Occipital lobe (tissue), 2 donors: ENCODE measurements around the gene SMARCA2. TPM values are rescaled to one million over a fixed set of nuclear protein-coding genes. Genes with fewer than 3 reads are reported as not detected.
A peak's percentile ranks its signal among the peaks of the same experiment; 100 is the strongest.

ENCODE experiments used
- DNase-seq: peaks from one replicate; lab custom pipeline; 2025; lab: John Stamatoyannopoulos, UW
- total RNA-seq: library from RNA; depleted of rRNA; stranded (reverse); fragments of >200 nt; gene quantifications from one replicate; pipeline ENCODE4 v1.2.3, GENCODE V29; 2014

Gene SMARCA2
- total RNA-seq, 1 donor from 2014 or later = 157 TPM

GRCh38 chr9:2208991-2209390, 193.8 kb downstream of the SMARCA2 start:
- no peak for DNase-seq

DNA sequence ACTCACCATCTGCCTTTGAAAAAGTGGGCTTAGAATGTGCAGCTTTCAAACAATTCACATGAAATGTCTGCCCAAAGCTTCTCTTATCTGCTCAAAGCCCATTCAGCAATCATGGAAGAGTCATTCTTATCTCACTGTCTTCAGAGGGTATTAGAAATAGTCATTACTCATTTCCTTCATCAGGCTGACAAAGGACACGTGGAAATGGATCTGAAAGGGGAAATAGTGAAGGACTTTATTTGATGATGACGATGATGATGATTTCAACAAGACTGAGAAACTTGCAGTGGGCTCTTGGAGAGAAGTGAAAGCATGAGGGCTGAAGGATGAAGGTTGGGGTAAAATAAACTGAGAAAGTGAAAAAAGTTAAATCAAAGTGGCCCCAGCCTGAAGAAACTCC, 194.3 kb downstream of the SMARCA2 start:
- DNase-seq = no peak

DNA sequence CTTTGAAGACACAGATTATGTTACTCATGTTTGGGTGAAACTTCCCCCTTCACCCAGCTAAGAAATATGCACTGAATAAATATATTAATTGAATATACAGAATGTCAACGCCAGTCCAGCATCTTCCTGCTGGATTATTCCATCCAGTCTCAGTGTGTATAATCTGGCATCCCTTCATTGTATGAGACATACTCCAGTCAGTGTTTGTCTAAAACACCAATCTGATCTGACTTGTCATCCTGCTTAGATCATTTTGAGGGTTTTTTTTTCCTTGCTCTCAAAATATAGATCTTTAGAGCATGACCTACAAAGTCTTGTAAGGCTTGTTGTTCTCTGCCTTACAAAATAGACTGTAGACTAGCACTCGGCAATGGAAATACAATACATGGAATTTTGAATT, 195.1 kb downstream of the SMARCA2 start:
- DNase-seq = no peak

DNA sequence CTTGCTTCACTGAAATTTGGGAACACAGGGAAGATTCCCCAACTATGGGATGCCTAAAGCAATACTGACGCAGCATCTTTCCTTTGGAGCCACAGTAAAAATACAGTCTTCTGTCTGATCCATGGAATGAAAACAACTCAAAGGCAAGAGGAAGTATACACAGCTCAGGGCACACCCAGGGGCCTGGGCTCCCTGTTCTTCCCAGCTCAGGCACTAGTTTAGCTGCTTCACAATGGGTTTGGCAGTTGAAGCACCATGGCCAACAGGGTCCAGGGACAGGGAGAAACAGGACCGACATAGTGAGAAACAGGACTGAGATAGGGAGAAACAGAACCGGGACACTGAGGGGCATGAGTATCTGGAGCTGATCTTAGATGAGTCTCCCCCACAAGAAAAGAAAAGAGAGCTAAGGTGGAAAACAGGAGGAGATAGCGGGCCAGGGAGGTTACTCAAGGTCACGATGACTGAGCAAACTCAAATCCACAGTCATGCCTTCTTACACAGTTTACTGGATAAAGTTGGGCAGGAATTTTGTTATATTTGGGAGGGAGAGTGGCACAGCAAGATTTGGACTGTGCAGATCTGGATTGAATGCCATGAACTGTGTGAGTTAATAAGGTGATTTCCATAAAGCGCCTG, 198.8 kb downstream of the SMARCA2 start:
- no peak for DNase-seq

DNA sequence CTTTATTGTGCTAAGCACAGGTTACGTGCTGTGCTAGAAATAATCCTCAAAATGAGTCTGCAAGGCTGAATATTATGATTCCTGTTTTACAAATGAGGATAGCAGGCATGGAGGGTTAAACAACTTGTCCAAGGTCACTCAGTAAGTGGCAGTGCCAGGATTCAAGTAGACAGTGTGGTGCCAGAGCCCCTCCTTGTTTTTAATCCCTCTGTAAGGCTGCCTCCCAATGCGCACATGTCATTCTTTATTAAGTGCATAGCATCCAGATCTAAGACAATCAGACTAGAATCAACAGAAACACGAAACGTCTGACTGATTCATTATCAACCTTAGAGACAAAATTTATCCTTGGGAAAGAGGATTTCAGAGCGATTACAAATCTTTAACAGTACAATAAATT, 199.6 kb downstream of the SMARCA2 start:
- DNase-seq = no peak

GRCh38 chr9:2215921-2216441, 200.8 kb downstream of the SMARCA2 start:
- DNase-seq = no peak

DNA sequence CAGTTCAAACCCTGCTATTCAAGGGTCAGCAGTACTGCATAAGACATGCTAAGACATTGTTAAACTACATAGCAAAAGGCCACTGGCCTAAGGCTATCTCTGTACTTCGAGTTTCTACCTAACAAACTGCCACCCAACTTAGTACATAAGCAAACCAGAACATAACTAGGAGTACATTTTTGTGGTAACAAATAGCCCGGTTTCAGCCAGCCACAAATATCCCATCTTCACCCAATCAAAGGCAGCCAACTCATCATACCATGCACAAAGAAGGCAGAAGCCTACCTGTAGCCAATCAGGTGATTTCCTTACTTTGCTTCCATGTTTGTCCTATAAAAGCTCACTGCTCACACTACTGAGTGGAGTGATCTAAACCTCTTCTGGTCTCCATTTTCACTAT, 201.4 kb downstream of the SMARCA2 start:
- no peak for DNase-seq

DNA sequence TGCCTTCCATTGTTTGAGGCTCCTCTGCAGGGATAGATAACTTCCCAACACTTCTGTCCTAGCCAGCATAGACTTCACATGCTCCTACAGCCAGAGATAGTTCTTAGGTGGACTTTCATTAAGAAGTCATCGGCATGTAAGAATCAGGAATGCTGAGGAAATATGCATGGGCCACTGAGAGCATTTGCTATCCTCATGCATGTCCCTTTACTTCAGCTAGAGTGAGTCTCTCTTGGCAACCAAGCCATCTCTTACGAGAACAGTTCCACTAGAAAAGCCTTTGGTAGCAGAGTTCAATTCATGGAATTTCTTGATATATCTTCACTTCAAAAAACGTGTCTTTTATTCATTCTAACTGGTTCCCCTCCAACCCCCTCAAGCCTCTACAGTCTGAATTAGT, 202.4 kb downstream of the SMARCA2 start:
- DNase-seq = no peak

- no peak for DNase-seq
Measured at GRCh38 chr9:2220036-2220435, 204.9 kb downstream of the SMARCA2 start.

GRCh38 chr9:2227144-2227867, 212.2 kb downstream of the SMARCA2 start:
- DNase-seq = no peak

- no peak for DNase-seq
Measured at GRCh38 chr9:2228132-2228531, 213.0 kb downstream of the SMARCA2 start.

DNA sequence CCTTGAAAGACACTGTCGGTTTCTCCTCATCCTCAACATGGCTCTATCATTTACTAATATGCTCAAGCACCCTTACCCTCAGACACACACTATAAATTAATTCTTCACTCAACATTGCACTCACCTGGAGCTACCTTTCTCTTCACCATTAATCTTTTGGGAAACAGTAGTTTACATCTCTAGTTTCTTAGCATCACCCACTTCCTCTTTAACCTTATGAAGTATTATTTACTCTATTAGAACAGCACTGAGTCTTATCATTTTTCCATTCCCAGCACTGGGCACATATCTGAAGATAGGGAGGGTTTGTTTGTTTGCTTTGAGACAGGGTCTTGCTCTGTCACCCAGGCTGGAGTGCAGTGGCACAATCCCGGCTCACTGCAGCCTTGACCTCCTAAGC, 213.5 kb downstream of the SMARCA2 start:
- DNase-seq = no peak

DNA sequence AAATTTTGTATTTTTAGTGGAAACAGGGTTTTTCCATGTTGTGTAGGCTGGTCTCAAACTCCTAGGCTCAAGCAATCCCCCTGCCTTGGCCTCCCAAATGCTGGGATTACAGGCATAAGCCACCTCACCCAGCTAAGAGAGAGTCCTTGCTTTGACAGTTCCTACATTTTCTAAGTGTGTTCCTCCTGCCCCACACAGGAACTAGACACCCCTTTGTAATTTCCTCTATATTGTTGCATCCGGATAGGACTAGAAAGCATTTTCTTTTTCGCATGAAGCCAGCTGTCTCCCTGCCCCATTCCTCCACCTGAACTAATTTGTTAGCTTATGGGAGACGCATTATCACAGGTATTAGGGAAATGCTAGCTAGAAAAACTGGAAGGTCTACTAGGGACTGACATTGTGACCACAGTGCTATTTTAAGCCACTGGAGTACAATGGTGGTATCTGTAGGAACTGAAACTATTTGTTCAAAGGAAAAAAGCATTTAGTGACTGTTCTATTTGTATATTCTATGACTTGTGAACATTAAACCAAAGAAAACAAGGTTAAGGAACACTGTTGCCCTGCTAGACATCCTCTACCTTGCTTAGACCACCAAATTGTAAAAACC, 214.1 kb downstream of the SMARCA2 start:
- DNase-seq = no peak

DNA sequence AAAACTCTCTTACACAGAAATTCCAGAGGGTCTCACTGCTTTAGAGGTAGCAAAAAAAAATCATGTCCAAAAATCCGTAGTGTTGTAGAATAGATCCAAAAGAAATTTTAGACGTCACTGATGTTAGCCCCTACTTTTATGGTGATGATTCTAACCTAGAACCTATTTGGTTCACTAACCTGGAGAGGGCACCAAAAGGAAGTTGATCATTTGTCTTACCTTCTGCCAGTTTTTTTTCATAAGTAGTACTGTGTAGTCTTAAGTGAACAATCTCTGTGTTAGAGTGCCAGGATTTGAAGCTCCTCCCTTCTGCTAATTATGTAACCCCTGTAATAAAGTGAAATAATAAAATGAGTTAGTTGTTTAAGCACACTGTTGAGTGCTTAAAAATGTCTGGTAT, 215.2 kb downstream of the SMARCA2 start:
- no peak for DNase-seq

DNA sequence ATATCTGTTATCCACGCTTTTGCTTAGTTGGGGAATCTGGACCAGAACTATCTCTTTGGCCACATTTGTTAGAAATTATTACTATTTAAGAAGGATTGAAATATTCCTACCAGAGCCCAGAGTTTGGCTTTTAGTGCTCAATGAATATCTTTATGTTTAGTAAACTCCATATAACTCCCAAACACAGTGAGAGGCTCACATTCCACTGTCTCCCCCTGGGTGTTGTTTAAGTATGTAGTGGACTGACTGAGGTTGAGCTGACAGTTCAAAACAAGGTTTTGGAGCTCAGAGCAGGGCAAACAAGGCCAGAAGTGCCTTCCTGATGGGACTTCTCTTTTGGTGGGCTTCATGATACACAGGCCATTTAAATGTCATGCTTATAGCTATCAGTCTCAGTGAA, 216.0 kb downstream of the SMARCA2 start:
- DNase-seq = no peak

- DNase-seq = no peak
Measured at GRCh38 chr9:2231829-2232228, 216.7 kb downstream of the SMARCA2 start.

GRCh38 chr9:2233274-2233673, 218.1 kb downstream of the SMARCA2 start:
- no peak for DNase-seq

GRCh38 chr9:2234371-2234893, 219.3 kb downstream of the SMARCA2 start:
- DNase-seq = peak; percentile 9

DNA sequence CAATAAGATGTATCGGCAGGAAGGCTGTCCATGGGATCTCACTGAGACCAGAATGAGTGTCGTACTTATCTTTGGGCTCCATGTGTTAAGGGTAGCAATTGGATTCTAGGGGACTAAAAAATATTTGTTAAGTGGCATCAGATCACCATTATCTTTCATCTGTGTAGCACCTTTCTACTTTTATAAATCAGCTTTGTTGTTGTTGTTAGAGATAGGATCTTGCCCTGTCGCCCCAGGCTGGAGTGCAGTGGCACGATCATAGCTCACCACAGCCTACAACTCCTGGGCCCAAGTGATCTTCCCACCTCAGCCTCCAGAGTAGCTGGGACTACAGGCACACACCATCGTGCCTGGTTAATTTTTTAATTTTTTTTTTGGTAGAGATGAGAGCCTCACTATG, 220.5 kb downstream of the SMARCA2 start:
- no peak for DNase-seq

GRCh38 chr9:2236850-2237249, 221.7 kb downstream of the SMARCA2 start:
- DNase-seq = no peak

GRCh38 chr9:2241461-2241835, 226.3 kb downstream of the SMARCA2 start:
- peak; percentile 65 for DNase-seq
